HG02763 (cell line): ENCODE measurements around the gene NEGR1.

ENCODE experiments used
- ATAC-seq: cut with Tn5 transposase; IDR thresholded peaks from one replicate; pipeline ENCODE4 v1.9.1; 2021; ENCODE audit warnings: mild to moderate bottlenecking, moderate library complexity; ENCODE audit not compliant: unreplicated experiment

NEGR1 gene

GRCh38 chr1:71521655-71522264 lies 760.6 kb downstream of the NEGR1 start:
- ATAC-seq: no peak

- no peak for ATAC-seq
These were observed 770.8 kb downstream of the NEGR1 start for GRCh38 chr1:71511505-71511904.

DNA sequence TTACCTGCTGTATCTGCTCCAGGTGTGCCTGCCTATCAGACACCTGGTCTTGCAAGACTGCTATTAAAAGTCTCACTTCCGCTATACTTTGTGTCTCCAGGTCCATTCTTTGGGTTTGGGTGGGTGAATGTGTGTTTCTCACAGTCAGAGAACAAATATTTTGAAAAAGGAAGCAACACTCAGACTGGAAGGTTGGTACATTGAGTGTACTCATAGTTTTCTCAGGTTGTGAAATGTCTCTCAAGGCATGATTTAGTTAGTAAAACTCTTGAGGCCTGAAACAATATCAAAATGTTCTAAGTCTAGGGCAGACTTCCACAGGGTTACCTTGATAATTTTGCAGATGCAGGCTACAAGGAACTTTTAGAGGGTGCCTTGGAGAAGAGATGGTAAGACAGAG lies 771.6 kb downstream of the NEGR1 start:
- ATAC-seq: no peak

DNA sequence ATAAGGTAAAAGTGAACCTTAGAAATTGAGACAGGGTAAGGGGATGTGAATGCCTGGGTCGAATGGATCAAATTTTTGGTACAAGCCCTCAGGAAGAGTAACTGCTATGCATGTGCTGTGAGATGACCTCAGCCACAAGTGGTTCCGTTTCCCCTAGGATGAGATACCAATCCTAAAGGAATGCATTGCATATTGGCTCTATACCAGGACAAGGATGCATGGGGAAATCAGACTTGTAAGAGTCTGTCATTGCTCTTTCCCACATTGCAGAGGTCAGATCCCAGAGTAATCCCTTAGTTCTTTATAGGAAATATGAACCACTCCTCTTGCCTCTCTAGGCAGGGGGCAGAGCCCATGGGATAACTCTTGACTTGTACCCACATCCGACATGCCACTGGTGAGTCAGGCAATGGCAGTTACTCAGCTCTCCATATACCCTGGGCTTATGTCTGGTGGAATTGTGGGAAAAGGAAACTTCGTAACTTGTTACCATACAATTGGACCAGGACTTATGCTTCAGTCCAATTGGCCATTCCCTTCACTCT lies 773.2 kb downstream of the NEGR1 start:
- no peak for ATAC-seq

DNA sequence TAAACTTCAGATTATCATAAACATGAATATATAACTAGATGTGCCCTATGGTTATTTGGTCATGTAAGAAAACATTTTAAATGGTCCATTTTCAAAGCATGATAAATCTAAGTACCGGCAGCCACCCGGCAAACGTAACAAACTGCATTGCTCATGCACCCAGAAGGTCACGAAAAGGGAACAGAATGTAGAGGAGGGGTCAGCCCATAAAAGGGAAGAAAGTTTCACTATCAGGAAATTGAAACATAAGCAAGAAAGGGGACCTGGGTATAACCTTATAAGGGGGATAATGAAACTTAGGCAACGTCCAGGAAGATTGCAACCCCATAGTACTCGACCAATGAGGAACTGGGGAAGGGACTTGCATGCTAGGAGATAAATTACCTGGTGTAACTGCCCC lies 780.3 kb downstream of the NEGR1 start:
- ATAC-seq: no peak

DNA sequence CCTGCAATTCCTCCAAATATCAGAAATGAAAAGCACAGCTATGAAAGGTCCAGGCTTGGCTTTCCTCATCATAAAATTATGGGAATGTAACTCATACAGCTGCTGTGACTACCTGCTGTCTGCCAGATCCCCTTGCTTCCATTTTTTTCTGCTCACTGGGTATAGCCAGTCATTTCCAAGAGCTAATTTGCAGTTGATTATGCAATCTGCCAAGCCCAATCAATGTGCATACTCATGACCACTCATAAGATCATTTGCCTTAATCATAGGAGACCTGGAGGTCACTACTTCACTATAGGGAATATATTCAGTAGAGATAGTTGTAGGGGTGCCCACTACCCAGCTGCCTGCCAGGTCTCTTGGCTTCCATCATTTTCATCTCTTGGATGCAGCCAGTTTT lies 783.8 kb downstream of the NEGR1 start:
- ATAC-seq: no peak

- no peak for ATAC-seq
These were observed 788.2 kb downstream of the NEGR1 start for GRCh38 chr1:71494163-71494562.

GRCh38 chr1:71492298-71493041 lies 789.9 kb downstream of the NEGR1 start:
- no peak for ATAC-seq

- ATAC-seq: no peak
These were observed 791.9 kb downstream of the NEGR1 start for GRCh38 chr1:71490432-71490831.

DNA sequence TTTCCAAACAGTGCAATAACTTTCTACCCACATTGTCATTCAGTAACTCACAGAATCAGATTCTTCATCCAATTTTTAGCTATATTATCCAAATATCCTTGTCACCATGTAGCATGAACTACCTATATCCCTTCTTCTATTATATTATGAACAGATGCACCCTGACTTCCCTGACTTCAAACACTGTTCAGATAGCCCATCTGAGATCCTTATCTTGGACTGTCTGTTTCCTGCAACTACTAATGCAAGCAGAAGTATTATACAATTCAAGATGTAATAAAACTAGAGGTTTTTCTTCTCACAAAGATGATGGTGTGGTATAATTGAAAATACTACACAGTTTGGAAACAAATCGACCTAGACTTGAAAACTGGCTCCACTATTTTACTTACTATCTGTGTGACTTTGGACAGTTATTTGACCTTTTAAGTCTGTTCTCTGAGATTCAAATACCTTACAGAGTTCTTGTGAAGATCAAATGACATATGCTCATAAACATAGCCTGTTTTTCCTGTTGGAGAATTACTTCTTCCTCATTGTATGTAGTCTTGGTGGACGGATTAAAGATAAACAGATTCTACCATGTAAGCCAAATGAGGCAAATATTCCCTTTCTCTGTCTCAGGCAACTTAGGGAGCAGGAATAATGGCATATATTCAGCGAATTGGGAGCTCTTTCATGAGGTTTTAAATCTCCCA lies 793.6 kb downstream of the NEGR1 start:
- no peak for ATAC-seq

GRCh38 chr1:71473331-71473730 lies 809.0 kb downstream of the NEGR1 start:
- no peak for ATAC-seq

DNA sequence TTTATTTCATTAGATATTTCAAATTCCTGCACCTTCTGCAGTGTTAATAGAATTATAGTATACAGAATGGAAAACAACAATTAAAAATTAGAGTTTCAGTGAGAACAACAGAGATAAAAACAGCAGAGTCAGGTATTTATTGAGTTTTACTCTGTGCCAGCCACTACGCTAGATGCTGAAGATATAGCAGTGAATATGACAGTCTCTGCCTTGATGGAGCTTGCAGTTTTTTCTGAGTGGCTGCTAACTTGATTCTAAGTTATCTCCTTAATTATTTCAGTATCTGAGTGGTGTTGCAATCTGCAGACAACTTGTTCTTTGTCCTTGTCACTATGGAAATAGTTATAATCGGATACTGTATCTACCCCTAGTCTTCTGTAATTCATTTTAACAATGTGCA lies 817.2 kb downstream of the NEGR1 start:
- no peak for ATAC-seq

GRCh38 chr1:71464016-71464415 lies 818.3 kb downstream of the NEGR1 start:
- no peak for ATAC-seq

GRCh38 chr1:71463144-71463543 lies 819.2 kb downstream of the NEGR1 start:
- no peak for ATAC-seq

GRCh38 chr1:71462247-71462646 lies 820.1 kb downstream of the NEGR1 start:
- no peak for ATAC-seq

GRCh38 chr1:71461416-71461815 lies 820.9 kb downstream of the NEGR1 start:
- ATAC-seq: no peak

- ATAC-seq: no peak
These were observed 833.9 kb downstream of the NEGR1 start for GRCh38 chr1:71448444-71448843.

- no peak for ATAC-seq
These were observed 843.7 kb downstream of the NEGR1 start for GRCh38 chr1:71438626-71439025.

- no peak for ATAC-seq
These were observed 846.4 kb downstream of the NEGR1 start for GRCh38 chr1:71435951-71436350.

DNA sequence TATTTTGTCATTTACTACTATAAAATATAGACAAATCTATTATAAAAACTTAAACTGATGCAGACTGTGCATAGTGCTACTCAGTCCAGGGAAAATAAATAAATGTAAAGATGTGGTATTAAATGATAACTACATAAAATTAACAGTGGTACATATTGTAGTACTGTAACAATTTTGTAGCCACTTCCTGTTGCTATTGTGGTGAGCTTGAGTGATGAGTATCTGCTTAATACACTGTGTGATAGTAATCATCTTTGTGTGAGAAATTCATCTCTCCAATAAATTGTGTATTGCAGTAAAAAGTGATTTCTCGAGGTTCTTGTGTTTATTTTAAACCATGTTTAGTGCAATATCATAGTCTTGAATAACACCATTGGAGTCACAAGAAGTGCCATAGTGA lies 848.1 kb downstream of the NEGR1 start:
- no peak for ATAC-seq

GRCh38 chr1:71428029-71428428 lies 854.3 kb downstream of the NEGR1 start:
- ATAC-seq: no peak

- ATAC-seq: no peak
These were observed 855.3 kb downstream of the NEGR1 start for GRCh38 chr1:71427066-71427465.
